ENCODE results near the gene CDYL. TPM values are rescaled to one million over a fixed set of nuclear protein-coding genes. Genes with fewer than 3 reads are reported as not detected.

CDYL gene
- polyA plus RNA-seq (2011; rRNA removed): 21.6 and 21.9 TPM in 2 replicates
- 46.0 and 47.1 TPM in 2 replicates for polyA minus RNA-seq (2011; rRNA and poly(A)+ RNA removed)

GRCh38 chr6:4776131-4776492, at the start of gene CDYL:
Gene CDYL, plus strand, starts transcription at chr6:4776404. Its CDS starts 380 bp downstream, at chr6:4776784.
- Histone ChIP-seq H3K4me3 (ENCODE audit: low read depth, low read length) (peak within 1 kb of the TSS; percentile 72), H3K27me3 (ENCODE audit: control insufficient read depth, insufficient read depth, low read length) (peaks cover 5% of the 10 kb centered on the region; the same call in 1 of the 2 replicates), H3K36me3 (ENCODE audit: control insufficient read depth, insufficient read depth, low read length) (no peaks in the 10 kb centered on the region)
- CTCF ChIA-PET: no interaction called here
- no peak for TF ChIP-seq CTCF (IDR thresholded peaks at IDR 0.05; ENCODE audit: insufficient read depth, low read depth, low read length)
- POLR2A ChIA-PET: no interaction called here
- peak; percentile 24 for DNase-seq (ENCODE audit: low read depth)

- Histone ChIP-seq H3K4me3 (ENCODE audit: low read depth, low read length) (no peak overlapping the region), H3K27me3 (ENCODE audit: control insufficient read depth, insufficient read depth, low read length) (no peaks in the 10 kb centered on the region), H3K36me3 (ENCODE audit: control insufficient read depth, insufficient read depth, low read length) (no peaks in the 10 kb centered on the region)
- DNase-seq (ENCODE audit: low read depth): no peak
- ChIA-PET CTCF (no interaction called here), POLR2A (no interaction called here)
- TF ChIP-seq CTCF (IDR thresholded peaks at IDR 0.05; ENCODE audit: insufficient read depth, low read depth, low read length): no peak
These were observed 49.6 kb upstream of the CDYL start for GRCh38 chr6:4726645-4727044.

- H3K27me3 ChIP-seq (ENCODE audit: control insufficient read depth, insufficient read depth, low read length): no peaks in the 10 kb centered on the region
- no peak overlapping the region for H3K4me3 ChIP-seq (ENCODE audit: low read depth, low read length)
- TF ChIP-seq CTCF (IDR thresholded peaks at IDR 0.05; ENCODE audit: insufficient read depth, low read depth, low read length): no peak
- ChIA-PET POLR2A (no interaction called here), CTCF (interaction anchor here (0.8 kb wide), 1 partner anchor 17 kb away, joined by 3 read pairs; no protein-coding TSS in a partner anchor)
- DNase-seq (ENCODE audit: low read depth): no peak
- no peaks in the 10 kb centered on the region for H3K36me3 ChIP-seq (ENCODE audit: control insufficient read depth, insufficient read depth, low read length)
These were observed 49.0 kb upstream of the CDYL start for GRCh38 chr6:4727217-4727616.

- CTCF ChIA-PET: interaction anchor here (0.8 kb wide), 1 partner anchor 17 kb away, joined by 3 read pairs; no protein-coding TSS in a partner anchor
- DNase-seq (ENCODE audit: low read depth): no peak
- POLR2A ChIA-PET: no interaction called here
- TF ChIP-seq CTCF (IDR thresholded peaks at IDR 0.05; ENCODE audit: insufficient read depth, low read depth, low read length): no peak
- Histone ChIP-seq H3K36me3 (ENCODE audit: control insufficient read depth, insufficient read depth, low read length) (no peaks in the 10 kb centered on the region), H3K4me3 (ENCODE audit: low read depth, low read length) (no peak overlapping the region), H3K27me3 (ENCODE audit: control insufficient read depth, insufficient read depth, low read length) (no peaks in the 10 kb centered on the region)
These were observed 48.4 kb upstream of the CDYL start for GRCh38 chr6:4727671-4728435.

- CTCF ChIA-PET: no interaction called here
- TF ChIP-seq CTCF (IDR thresholded peaks at IDR 0.05; ENCODE audit: insufficient read depth, low read depth, low read length): no peak
These were observed 47.8 kb upstream of the CDYL start for GRCh38 chr6:4728436-4728769.

More at GRCh38 chr6:4728436-4728769, 47.8 kb upstream of the CDYL start:
- DNase-seq (ENCODE audit: low read depth): no peak
- POLR2A ChIA-PET: no interaction called here
- Histone ChIP-seq H3K27me3 (ENCODE audit: control insufficient read depth, insufficient read depth, low read length) (no peaks in the 10 kb centered on the region), H3K36me3 (ENCODE audit: control insufficient read depth, insufficient read depth, low read length) (no peaks in the 10 kb centered on the region), H3K4me3 (ENCODE audit: low read depth, low read length) (no peak overlapping the region)
